DMS153 treated with DMSO at 0.1 percent for 48 hours (cell line): ENCODE measurements around the gene GIMAP2.
"Not testable (repeated sequence)": the region's sequence is repeated elsewhere in the genome, so short reads cannot be mapped to it uniquely, and the experiment has no call there.

Source experiments
- DNase-seq: peaks from one replicate; lab custom pipeline; 2025; ENCODE audit not compliant: unreplicated experiment; lab: John Stamatoyannopoulos, UW

GIMAP2 gene

DNA sequence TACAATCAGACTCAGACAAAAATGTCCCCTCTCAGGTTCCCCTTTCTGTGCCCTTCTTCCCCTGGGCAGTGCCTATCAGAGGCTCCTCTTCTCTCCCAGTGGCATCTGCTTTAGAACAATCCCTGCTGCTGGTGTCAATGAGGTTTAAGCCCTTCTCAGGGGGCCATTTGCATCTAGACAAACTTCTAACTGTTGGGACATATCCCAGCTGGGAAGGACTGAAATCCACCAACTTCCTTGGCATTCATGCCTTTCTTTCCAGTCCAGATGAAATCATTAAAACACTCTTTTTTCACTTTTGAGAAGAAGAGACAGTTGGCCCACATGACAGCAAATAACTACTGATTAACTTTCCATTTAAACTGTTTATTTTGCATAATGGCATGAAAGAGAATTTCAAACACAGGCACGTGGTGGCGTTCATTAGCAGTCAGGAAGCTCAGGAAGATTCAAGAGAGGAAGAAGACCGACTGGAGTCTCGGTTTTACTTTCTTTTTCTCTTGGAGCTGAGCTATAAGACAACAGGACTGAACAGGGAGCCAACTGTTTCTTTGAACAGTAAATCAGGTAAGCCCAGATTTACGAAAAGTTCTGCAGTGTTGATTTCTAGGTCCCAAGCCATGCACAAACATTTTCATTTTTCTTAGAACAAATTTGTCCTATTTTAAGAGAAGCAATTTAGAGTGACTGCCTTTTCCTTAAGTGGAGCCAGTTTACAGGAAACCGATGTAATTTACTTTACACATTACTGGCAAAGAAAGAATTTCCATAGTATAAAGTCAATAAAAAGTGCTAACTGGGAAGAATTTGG, at the start of gene GIMAP2:
GIMAP2 (plus strand) TSS at position 488 of the 811 bp plus-strand sequence. CDS start 1,354 bp downstream, outside the sequence.
- DNase-seq = peak; percentile 38

GRCh38 chr7:150641854-150642253, 43.7 kb upstream of the GIMAP2 start:
- DNase-seq = no peak

DNA sequence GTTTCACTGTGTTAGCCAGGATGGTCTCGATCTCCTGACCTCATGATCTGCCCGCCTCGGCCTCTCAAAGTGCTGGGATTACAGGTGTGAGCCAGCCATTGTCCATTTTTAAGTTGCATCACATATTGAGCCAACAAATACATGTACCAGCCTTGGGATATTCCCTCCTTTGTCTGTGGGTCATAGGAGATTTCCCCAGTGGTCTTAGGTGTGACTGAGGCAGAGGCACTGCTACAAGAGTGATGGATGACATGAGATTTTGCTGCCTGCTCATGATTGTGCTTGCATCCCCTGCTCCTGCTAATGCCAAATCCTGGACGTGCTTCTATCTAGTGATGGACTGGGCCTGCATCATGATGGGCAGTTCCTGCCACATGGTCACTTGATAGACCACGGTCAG, 42.6 kb upstream of the GIMAP2 start:
- no peak for DNase-seq

- no peak for DNase-seq
These were observed 40.1 kb upstream of the GIMAP2 start for GRCh38 chr7:150645259-150646020.

- DNase-seq = no peak
These were observed 37.0 kb upstream of the GIMAP2 start for GRCh38 chr7:150648353-150649079.

DNA sequence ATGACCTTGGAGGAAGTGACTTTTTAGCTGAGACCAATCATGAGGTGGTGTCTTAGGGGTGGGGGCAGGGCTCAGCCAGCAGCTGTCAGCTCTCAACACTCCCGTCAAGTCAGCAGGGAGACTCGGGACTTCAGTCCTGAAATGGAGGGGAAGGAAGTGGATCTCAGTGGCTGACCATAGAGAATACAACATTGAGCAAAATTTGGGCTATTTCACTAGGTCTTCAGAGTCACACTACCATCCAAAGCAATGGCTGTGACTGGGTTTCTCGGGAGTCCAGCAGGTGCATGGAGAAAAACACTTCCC, 36.5 kb upstream of the GIMAP2 start:
- DNase-seq = no peak

DNA sequence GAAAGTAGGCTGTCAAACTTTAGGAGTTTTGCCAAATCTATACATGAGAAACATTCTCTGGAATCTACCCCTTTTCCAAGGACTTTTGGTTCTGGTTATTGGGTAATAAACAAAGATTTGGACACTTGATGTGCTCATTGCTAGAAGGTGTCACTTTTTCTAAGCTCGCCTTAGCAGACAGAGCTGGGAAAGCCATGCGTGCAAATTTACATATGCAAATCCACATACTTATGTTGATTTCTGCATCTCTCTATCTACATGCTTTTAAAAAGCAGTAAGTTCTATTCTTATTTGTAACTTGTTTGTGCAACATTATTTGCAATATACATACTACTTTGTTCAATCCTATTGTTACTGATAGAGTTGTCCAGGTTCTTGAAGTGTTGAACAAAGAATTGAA, 30.8 kb upstream of the GIMAP2 start:
- no peak for DNase-seq

GRCh38 chr7:150656047-150656446, 29.5 kb upstream of the GIMAP2 start:
- no peak for DNase-seq

GRCh38 chr7:150657526-150657925, 28.0 kb upstream of the GIMAP2 start:
- DNase-seq = no peak

GRCh38 chr7:150660939-150661613, 24.4 kb upstream of the GIMAP2 start:
- DNase-seq = no peak

DNA sequence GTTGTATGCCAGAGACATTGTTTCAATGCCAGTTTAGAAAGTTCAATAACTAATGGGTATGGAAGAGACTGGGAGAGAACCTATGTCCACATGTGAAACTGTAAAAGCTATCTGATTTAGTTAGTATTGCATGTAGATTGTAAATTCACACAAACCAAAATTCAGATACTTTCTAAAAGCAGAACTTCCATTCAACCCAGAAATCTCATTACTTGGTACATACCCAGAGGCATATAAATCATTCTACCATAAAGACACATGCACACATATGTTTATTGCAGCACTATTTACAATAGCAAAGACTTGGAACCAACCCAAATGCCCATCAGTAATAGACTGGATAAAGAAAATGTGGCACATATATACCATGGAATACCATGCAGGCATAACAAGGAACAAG, 22.7 kb upstream of the GIMAP2 start:
- DNase-seq = not testable (repeated sequence)

DNA sequence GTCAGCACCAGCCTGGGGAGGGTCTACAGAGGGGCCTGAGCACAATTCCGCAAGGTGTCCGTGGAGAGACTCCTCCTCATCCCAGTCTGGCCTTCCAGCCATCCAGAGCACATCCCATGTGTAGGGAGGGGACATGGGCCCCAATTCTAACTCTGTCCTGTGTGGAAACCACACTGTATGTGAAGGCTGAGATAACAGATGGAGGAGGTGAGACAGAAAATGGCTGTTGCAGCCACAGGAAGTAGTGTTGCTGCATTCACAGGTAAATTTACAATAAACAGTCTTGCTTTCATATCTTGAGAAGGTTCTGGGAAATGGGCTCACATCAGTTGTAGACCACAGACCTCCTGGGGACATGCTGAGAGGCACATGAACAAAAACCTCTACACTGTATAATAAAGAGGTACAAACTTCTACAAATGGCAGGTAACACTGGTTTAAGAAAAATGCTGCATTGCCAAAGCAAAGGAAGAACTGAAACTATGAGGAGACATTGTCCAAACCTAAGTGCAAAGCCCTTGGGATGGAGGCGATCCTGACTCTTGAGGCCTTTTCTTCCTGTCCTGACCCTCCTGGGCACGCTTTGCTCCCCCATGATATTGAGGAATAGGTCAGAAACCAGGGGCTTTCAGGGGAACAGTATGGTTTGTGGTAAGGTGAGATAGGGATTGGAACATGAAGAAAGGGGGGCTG, 21.6 kb upstream of the GIMAP2 start:
- no peak for DNase-seq

DNA sequence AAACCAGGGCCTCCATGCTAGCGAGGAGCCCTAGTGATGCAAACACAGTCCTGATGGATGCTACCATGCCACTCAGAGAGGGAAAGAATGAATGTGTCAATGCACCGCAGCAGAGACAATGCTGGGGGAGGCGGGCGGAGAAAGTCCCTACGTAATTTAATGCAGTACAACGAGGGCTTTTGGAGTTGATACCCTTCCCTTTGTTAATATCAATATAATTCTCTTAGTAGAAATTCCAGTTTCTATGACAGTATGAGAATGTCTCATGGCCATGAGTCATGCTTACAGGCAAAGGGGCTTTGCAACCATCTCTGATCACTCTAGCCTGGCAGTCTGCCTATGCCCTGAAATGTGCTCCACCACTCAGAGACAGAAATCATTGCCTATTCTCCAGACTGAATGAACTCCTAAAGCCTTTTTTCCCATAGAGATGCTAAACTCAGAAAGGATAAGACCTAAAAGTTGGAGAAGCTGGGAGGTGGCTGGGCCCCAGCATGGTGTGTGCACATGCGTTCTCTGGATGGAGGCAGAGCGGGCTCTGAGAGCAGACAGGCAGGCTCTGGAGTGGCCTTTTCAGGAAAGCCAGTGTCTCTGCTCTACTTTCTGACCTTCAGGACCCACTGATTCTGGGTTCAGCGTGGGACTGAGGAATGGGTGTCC, 20.3 kb upstream of the GIMAP2 start:
- no peak for DNase-seq

DNA sequence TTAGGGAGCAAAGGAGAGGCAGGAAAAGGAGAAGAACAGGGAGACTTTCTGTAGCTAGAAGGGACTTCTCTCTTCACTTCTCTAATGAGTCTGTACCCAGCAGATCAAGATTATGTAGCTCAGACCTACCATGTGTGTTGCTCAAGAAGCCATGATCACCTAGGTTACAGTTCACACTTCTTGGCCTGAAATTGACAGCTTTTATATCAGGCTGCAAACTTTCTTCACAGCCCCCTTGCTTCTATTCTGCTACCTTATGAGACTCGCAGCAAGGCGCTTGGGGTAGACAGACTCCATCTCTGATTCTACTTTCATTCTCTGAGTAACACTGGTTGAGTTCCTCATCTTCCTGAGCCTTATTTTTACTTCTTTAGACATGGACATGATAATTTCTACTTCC, 19.6 kb upstream of the GIMAP2 start:
- no peak for DNase-seq

DNA sequence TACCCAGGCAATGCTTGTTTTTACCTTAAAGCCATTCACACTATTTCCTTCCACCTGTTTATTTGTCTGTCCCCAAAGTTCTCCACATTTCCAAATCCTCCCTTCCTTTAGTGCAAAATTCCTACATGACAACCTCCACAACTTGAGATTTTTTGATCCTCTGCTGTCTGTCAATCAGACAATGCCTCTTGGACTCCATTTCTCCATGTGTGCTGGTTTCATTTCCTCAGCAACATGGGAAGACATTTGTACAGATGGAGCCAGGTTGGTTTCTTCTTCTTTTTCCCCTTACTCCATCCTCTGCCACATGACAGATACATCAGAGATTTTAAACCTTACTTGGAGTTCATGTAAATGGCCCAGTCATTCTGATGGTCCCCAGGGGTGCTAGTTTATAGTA, 19.1 kb upstream of the GIMAP2 start:
- DNase-seq = no peak

DNA sequence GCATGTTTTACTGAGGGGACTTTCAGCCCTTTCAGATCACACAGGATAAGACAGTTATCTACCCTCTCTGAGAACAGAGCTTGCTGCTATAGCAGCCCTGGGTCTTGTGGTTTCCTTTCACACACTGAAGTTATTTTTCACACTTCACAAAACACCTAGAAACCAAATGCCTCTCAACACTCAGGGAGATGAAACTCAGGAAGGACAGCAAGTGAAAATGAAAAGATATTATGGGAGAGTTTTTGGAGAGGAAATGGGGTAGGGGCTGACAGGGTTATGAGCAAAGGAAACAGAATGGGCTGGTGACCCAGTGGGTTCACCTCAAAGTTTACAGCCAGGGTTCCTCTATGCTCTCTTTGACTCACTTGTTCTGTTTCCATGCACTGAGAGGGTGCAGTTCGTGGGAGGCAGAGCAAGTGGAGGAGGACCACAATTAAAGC, 17.0 kb upstream of the GIMAP2 start:
- DNase-seq = no peak

- DNase-seq = no peak
These were observed 16.5 kb upstream of the GIMAP2 start for GRCh38 chr7:150668977-150669376.

GRCh38 chr7:150671798-150672585, 13.5 kb upstream of the GIMAP2 start:
- DNase-seq = not testable (repeated sequence)

DNA sequence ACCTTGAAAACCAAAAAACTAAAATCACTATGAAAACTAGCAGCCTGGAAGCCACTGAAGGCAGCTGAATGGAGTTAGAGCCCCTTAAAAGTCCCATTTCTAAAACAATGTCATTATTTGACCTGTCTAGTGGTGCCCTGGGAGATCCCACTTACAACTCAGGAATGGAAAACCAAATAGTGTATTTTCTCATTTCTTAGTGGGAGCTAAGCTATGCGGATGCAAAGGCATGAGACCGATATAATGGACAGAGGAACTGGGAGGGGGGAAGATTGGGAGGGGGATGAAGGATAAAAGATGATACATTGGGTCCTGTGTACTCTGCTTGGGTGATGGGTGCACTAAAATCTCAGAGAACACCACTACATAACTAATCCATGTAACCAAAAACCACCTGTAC, 9.8 kb upstream of the GIMAP2 start:
- DNase-seq = no peak
